HEK293 (cell line): ENCODE results near the gene ITGB8.

ENCODE experiments used
- CTCF ChIA-PET: fragments of 350-600 bp; formaldehyde crosslinking; extraction: SDS; loops from one replicate; lab custom pipeline; 2021; ENCODE audit warnings: antibody characterized with exemption; lab: Yijun Ruan, JAX
- POLR2A ChIA-PET: fragments of 300-600 bp; formaldehyde crosslinking; extraction: SDS; loops from one replicate; lab custom pipeline; 2020; ENCODE audit warnings: antibody characterized with exemption, inconsistent platforms; lab: Yijun Ruan, JAX
- H3K27ac ChIP-seq: fragments of 200-500 bp; sonication (Bioruptor generic); 2 replicates; pipeline ENCODE4 v1.5.1; 2014; ENCODE audit warnings: low read depth, low read length, control low read depth, inconsistent platforms; ENCODE audit errors: extremely low read depth
- H3K36me3 ChIP-seq, 2 experiments: fragments of 200-500 bp in 1 of 2; sonication (Bioruptor generic) in 1 of 2; 1 replicate in 1 of 2; 2 replicates in 1 of 2; pipeline ENCODE4 v1.5.1; 2014 to 2017; ENCODE audit warnings: inconsistent platforms in 2 of 2, low read length in 2 of 2; ENCODE audit not compliant: control insufficient read depth in 2 of 2, insufficient read depth in 1 of 2
- H3K4me1 ChIP-seq: fragments of 200-500 bp; sonication (Bioruptor generic); 2 replicates; pipeline ENCODE4 v1.5.1; 2014; ENCODE audit warnings: mild to moderate bottlenecking, low read length, inconsistent platforms; ENCODE audit not compliant: control insufficient read depth, insufficient read depth
- H3K4me3 ChIP-seq: 2 replicates; pipeline ENCODE4 v1.5.1; 2011; ENCODE audit warnings: low read depth, mild to moderate bottlenecking, control low read depth, low read length, moderate library complexity
- H3K9me3 ChIP-seq: fragments of 200-500 bp; sonication (Bioruptor generic); 2 replicates; pipeline ENCODE4 v1.5.1; 2014; ENCODE audit warnings: low read depth, low read length, inconsistent platforms; ENCODE audit not compliant: control insufficient read depth, insufficient read depth
- FEZF1 ChIP-seq: fragments of 450-650 bp; formaldehyde crosslinking; IDR thresholded peaks from 2 replicates; pipeline ENCODE4 v1.5.1; 2016; ENCODE audit warnings: missing biosample characterization, missing genetic modification characterization
- INSM2 ChIP-seq: fragments of 450-650 bp; formaldehyde crosslinking; IDR thresholded peaks from 2 replicates; pipeline ENCODE4 v1.5.1; 2016; ENCODE audit warnings: missing biosample characterization, missing genetic modification characterization
- KLF8 ChIP-seq: fragments of 450-650 bp; formaldehyde crosslinking; IDR thresholded peaks from 2 replicates; pipeline ENCODE4 v1.5.1; 2016; ENCODE audit warnings: missing biosample characterization, missing genetic modification characterization
- MZF1 ChIP-seq: fragments of 450-650 bp; formaldehyde crosslinking; IDR thresholded peaks from 2 replicates; pipeline ENCODE4 v1.5.1; 2017; ENCODE audit warnings: missing biosample characterization, missing genetic modification characterization, borderline replicate concordance
- OSR2 ChIP-seq: fragments of 450-650 bp; formaldehyde crosslinking; IDR thresholded peaks from 2 replicates; pipeline ENCODE4 v1.5.1; 2016; ENCODE audit warnings: missing biosample characterization, missing genetic modification characterization
- PBX3 ChIP-seq: sonication (generic); formaldehyde crosslinking; IDR thresholded peaks from 2 replicates; pipeline ENCODE4 v1.8.1; 2022; ENCODE audit warnings: mild to moderate bottlenecking, moderate library complexity, missing genetic modification reagents
- PRDM6 ChIP-seq: fragments of 450-650 bp; formaldehyde crosslinking; IDR thresholded peaks from 2 replicates; pipeline ENCODE4 v1.5.1; 2017; ENCODE audit warnings: missing biosample characterization, missing genetic modification characterization
- SP7 ChIP-seq: fragments of 450-650 bp; formaldehyde crosslinking; IDR thresholded peaks from 2 replicates; pipeline ENCODE4 v1.5.1; 2016; ENCODE audit warnings: missing biosample characterization, missing genetic modification characterization
- ZBTB21 ChIP-seq: fragments of 450-650 bp; formaldehyde crosslinking; IDR thresholded peaks from 2 replicates; pipeline ENCODE4 v1.5.1; 2017; ENCODE audit warnings: missing biosample characterization, missing genetic modification characterization
- ZFP41 ChIP-seq: fragments of 450-650 bp; formaldehyde crosslinking; IDR thresholded peaks from 2 replicates; pipeline ENCODE4 v1.5.1; 2016; ENCODE audit warnings: missing biosample characterization, missing genetic modification characterization, borderline replicate concordance
- ZNF184 ChIP-seq: fragments of 450-650 bp; IDR thresholded peaks from 2 replicates; pipeline ENCODE4 v1.5.1; 2018; ENCODE audit warnings: missing biosample characterization, mild to moderate bottlenecking, missing genetic modification characterization
- ZNF202 ChIP-seq: fragments of 450-650 bp; formaldehyde crosslinking; IDR thresholded peaks from 2 replicates; pipeline ENCODE4 v1.5.1; 2016; ENCODE audit warnings: missing biosample characterization, missing genetic modification characterization, borderline replicate concordance
- ZNF214 ChIP-seq: fragments of 450-650 bp; formaldehyde crosslinking; IDR thresholded peaks from 2 replicates; pipeline ENCODE4 v1.5.1; 2017; ENCODE audit warnings: missing biosample characterization, mild to moderate bottlenecking, missing genetic modification characterization, borderline replicate concordance
- ZNF324 ChIP-seq: fragments of 450-650 bp; formaldehyde crosslinking; IDR thresholded peaks from 2 replicates; pipeline ENCODE4 v1.5.1; 2016; ENCODE audit warnings: missing biosample characterization, missing genetic modification characterization
- ZNF335 ChIP-seq: fragments of 450-650 bp; formaldehyde crosslinking; conservative IDR thresholded peaks from 2 replicates; pipeline ENCODE4 v1.5.1; 2016; ENCODE audit warnings: missing biosample characterization, missing genetic modification characterization
- ZNF354C ChIP-seq: fragments of 450-650 bp; formaldehyde crosslinking; IDR thresholded peaks from 2 replicates; pipeline ENCODE4 v1.5.1; 2016; ENCODE audit warnings: missing biosample characterization, missing genetic modification characterization, low read depth, borderline replicate concordance
- ZNF37A ChIP-seq: fragments of 450-650 bp; IDR thresholded peaks from 2 replicates; pipeline ENCODE4 v1.5.1; 2018; ENCODE audit warnings: missing biosample characterization, missing genetic modification characterization
- ZNF391 ChIP-seq: fragments of 450-650 bp; formaldehyde crosslinking; IDR thresholded peaks from 2 replicates; pipeline ENCODE4 v1.5.1; 2016; ENCODE audit warnings: low read depth, missing biosample characterization, missing genetic modification characterization, borderline replicate concordance
- ZNF398 ChIP-seq: fragments of 450-650 bp; formaldehyde crosslinking; IDR thresholded peaks from 2 replicates; pipeline ENCODE4 v1.5.1; 2017; ENCODE audit warnings: missing biosample characterization, missing genetic modification characterization
- ZNF48 ChIP-seq: fragments of 450-650 bp; formaldehyde crosslinking; IDR thresholded peaks from 2 replicates; pipeline ENCODE4 v1.5.1; 2016; ENCODE audit warnings: missing biosample characterization, missing genetic modification characterization
- ZNF670 ChIP-seq: fragments of 450-650 bp; formaldehyde crosslinking; IDR thresholded peaks from 2 replicates; pipeline ENCODE4 v1.5.1; 2016; ENCODE audit warnings: missing biosample characterization, missing genetic modification characterization, low read depth
- ZNF677 ChIP-seq: fragments of 450-650 bp; IDR thresholded peaks from 2 replicates; pipeline ENCODE4 v1.5.0; 2018; ENCODE audit warnings: missing biosample characterization, mild to moderate bottlenecking, missing genetic modification characterization, moderate library complexity
- ZNF692 ChIP-seq: fragments of 450-650 bp; formaldehyde crosslinking; IDR thresholded peaks from 2 replicates; pipeline ENCODE4 v1.5.1; 2016; ENCODE audit warnings: missing biosample characterization, missing genetic modification characterization
- ZNF701 ChIP-seq: fragments of 450-650 bp; formaldehyde crosslinking; IDR thresholded peaks from 2 replicates; pipeline ENCODE4 v1.5.1; 2016; ENCODE audit warnings: missing biosample characterization, missing genetic modification characterization
- ZNF791 ChIP-seq: fragments of 450-650 bp; formaldehyde crosslinking; IDR thresholded peaks from 2 replicates; pipeline ENCODE4 v1.5.1; 2016; ENCODE audit warnings: missing biosample characterization, missing genetic modification characterization
- ZNF843 ChIP-seq: fragments of 450-650 bp; formaldehyde crosslinking; IDR thresholded peaks from 2 replicates; pipeline ENCODE4 v1.5.1; 2016; ENCODE audit warnings: missing biosample characterization, missing genetic modification characterization

ITGB8 gene

GRCh38 chr7:20383351-20383750, 52.7 kb downstream of the ITGB8 start (continued):
- TF ChIP-seq INSM2, result no peak
- no peak for TF ChIP-seq ZNF843 (tag by site-specific recombination)
- no peak for TF ChIP-seq SP7 (tag by site-specific recombination)
- TF ChIP-seq ZNF202 (tag by site-specific recombination), result no peak
- TF ChIP-seq MZF1, result no peak
- no peak for TF ChIP-seq ZNF354C
- TF ChIP-seq ZNF214, result no peak
- TF ChIP-seq ZFP41, result no peak
- TF ChIP-seq ZNF184 (tag by site-specific recombination), result no peak

GRCh38 chr7:20385126-20385525, 54.4 kb downstream of the ITGB8 start:
- no peaks in the 10 kb centered on the region for H3K9me3 ChIP-seq
- CTCF ChIA-PET, result no interaction called here
- no peak overlapping the region for H3K27ac ChIP-seq
- POLR2A ChIA-PET, result no interaction called here
- H3K4me1 ChIP-seq, result no peaks in the 10 kb centered on the region
- H3K4me3 ChIP-seq, result no peak overlapping the region
- TF ChIP-seq ZNF677 (tag by site-specific recombination) (no peak), ZBTB21 (no peak), ZNF37A (tag by site-specific recombination) (no peak), ZNF701 (no peak), PBX3 (no peak), ZNF391 (tag by site-specific recombination) (no peak), ZNF184 (tag by site-specific recombination) (no peak), ZNF791 (tag by site-specific recombination) (no peak), ZNF692 (tag by site-specific recombination) (no peak), ZNF324 (no peak)
- TF ChIP-seq, all 188 proteins: peak for 0
- no peaks in the 10 kb centered on the region; a peak in 1 of 3 replicates for H3K36me3 ChIP-seq

GRCh38 chr7:20388084-20388483, 57.4 kb downstream of the ITGB8 start:
- Histone ChIP-seq H3K4me1 (no peaks in the 10 kb centered on the region), H3K27ac (no peak overlapping the region), H3K9me3 (no peaks in the 10 kb centered on the region), H3K4me3 (no peak overlapping the region), H3K36me3 (no peaks in the 10 kb centered on the region; a peak in 1 of 3 replicates)
- CTCF ChIA-PET, result no interaction called here
- POLR2A ChIA-PET, result no interaction called here
- TF ChIP-seq ZNF843 (tag by site-specific recombination) (peak; percentile 93), FEZF1 (tag by site-specific recombination) (peak; percentile 75), ZNF398 (0 out of 2 replicates have a peak, but pooled peaks have one; percentile 19), OSR2 (tag by site-specific recombination) (peak; percentile 77), KLF8 (tag by site-specific recombination) (0 out of 2 replicates have a peak, but pooled peaks have one; percentile 19), ZNF48 (tag by site-specific recombination) (no peak), PRDM6 (tag by site-specific recombination) (peak; percentile 74), ZNF335 (tag by site-specific recombination) (no peak), ZNF670 (tag by site-specific recombination) (no peak)
